Naive thymus-derived CD8-positive, alpha-beta T cell (primary cell): ENCODE data around the gene FOXD4L1. TPM values are rescaled to one million over a fixed set of nuclear protein-coding genes. Genes with fewer than 3 reads are reported as not detected.
A peak's percentile ranks its signal among the peaks of the same experiment; 100 is the strongest.
"Not testable (repeated sequence)": the region's sequence is repeated elsewhere in the genome, so short reads cannot be mapped to it uniquely, and the experiment has no call there.

ENCODE experiments used
- ATAC-seq, 2 donors: fragments of 150-1000 bp; cut with Tn5 transposase in 1 of 2; sonication (Bioruptor Pico), chemical (Tn5 transposase) in 1 of 2; 1 replicate in 1 of 2; 2 replicates in 1 of 2; pipeline ENCODE4 v1.10.0; 2021; ENCODE audit warnings: mild to moderate bottlenecking in 2 of 2, moderate library complexity in 2 of 2
- POLR2A ChIA-PET: fragments of 350-600 bp; sonication (Branson Sonifier 250); formaldehyde crosslinking; loops from one replicate; lab custom pipeline; 2021; ENCODE audit warnings: antibody characterized with exemption; lab: Charles Lee
- DNase-seq, 10 donors: peaks; one replicate each; pipeline versions ENCODE4 v3.0.0 to v3.0.0-alpha.2; 2020 to 2022
- H3K27ac Mint-ChIP-seq, 10 donors: one replicate each; pipeline ENCODE4 v1.8.0; 2020 to 2022; ENCODE audit warnings: mild to moderate bottlenecking in 10 of 10, mixed read lengths in 10 of 10, moderate library complexity in 4 of 10, inconsistent platforms in 1 of 10
- H3K27me3 Mint-ChIP-seq, 5 donors: one replicate each; pipeline ENCODE4 v1.8.0; 2021 to 2022; ENCODE audit warnings: mixed read lengths in 5 of 5
- H3K36me3 Mint-ChIP-seq, 3 donors: one replicate each; pipeline ENCODE4 v1.8.0; 2020 to 2022; ENCODE audit warnings: mixed read lengths in 3 of 3, mild to moderate bottlenecking in 2 of 3, inconsistent platforms in 1 of 3
- H3K4me1 Mint-ChIP-seq, 4 donors: one replicate each; pipeline ENCODE4 v1.8.0; 2021 to 2022; ENCODE audit warnings: mixed read lengths in 4 of 4
- H3K4me3 Mint-ChIP-seq, 10 donors: one replicate each; pipeline ENCODE4 v1.8.0; 2020 to 2022; ENCODE audit warnings: mild to moderate bottlenecking in 10 of 10, mixed read lengths in 10 of 10, moderate library complexity in 6 of 10, inconsistent platforms in 1 of 10
- H3K9me3 Mint-ChIP-seq, 9 donors: one replicate each; pipeline ENCODE4 v1.8.0; 2020 to 2022; ENCODE audit warnings: mixed read lengths in 9 of 9, mild to moderate bottlenecking in 3 of 9, inconsistent platforms in 1 of 9, moderate library complexity in 1 of 9
- polyA plus RNA-seq, 3 donors: library from polyadenylated mRNA; unstranded; fragments of 300-500 nt; fragmentation: Illumina TruSeq; gene quantifications; one replicate each; pipeline ENCODE4 v1.2.3, GENCODE V29; 2021
- total RNA-seq, 8 experiments: library from RNA in 2 of 8; stranded (reverse) in 2 of 8; gene quantifications; one replicate each; pipeline ENCODE4 v1.2.3 and lab custom pipeline; 2021 to 2026

Gene FOXD4L1
- total and polyA plus RNA-seq, 5 experiments from 2014 or later: 0.21 to 0.41 TPM; not detected in 3

DNA sequence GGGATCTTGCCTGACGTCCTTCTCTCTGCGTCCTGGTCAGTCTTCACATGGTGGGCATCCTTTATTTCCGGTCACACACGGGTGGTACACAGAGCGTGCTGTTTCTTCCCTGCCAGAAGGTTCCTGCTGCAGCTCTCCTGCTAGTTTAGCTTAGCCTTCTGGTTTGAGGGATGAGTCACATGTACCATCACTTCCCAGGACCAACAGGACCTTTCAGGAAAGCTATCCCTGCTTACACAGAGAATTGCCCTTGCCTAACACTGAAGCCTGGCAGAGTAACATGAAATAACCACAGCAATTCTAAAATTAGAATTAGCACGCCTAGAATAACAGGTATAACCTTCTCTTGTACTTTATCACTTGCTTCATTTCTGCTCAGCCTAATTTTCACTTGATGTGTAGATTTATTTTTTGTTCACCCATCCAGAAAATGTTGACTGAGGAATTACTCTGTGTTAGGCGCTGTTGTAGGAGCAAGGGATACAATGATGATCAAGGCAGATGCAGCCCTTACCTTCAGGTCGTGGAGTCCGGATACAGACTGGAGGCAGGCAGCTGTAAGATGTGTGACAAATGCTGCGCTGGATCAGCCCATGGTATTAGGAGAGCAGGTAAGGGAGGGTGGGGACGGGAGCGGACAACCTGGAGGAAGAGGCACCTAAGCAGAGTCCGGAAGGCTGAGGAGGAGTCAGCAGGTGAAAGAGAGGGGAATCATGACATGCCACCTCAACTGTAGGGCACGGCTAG lies 9.1 kb downstream of the FOXD4L1 start:
- H3K4me1 Mint-ChIP-seq, POLR2A ChIA-PET, H3K27ac Mint-ChIP-seq, DNase-seq, H3K4me3 Mint-ChIP-seq, H3K9me3 Mint-ChIP-seq, H3K36me3 Mint-ChIP-seq: not testable (repeated sequence)
- ATAC-seq: peak in 1 of 2 donors; percentile 12
- H3K27me3 Mint-ChIP-seq: peaks cover 6 to 26% (median 9%) of the 10 kb centered on the region in 5 donors

DNA sequence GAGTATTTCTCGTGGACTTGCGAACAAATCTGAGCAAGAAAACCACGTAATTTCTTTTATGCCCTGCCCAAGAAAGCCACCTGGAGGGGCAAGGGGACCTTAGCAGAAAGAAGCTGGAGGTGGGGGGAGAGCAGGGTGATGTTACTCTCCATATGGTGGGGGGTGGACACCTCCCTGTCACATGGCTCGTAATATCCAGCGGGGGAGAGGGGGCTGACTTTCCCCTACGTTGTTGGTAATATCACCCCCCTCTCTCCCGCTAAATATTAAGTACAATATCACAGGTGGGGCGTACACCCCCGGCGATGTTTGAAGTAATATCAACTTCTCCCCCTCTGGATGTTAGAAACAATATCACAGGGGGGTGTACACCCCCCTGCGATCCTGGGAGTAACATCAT lies 9.7 kb downstream of the FOXD4L1 start:
- H3K36me3 Mint-ChIP-seq, POLR2A ChIA-PET, H3K4me3 Mint-ChIP-seq, H3K9me3 Mint-ChIP-seq, ATAC-seq, DNase-seq, H3K4me1 Mint-ChIP-seq, H3K27ac Mint-ChIP-seq: not testable (repeated sequence)
- peaks cover 6 to 23% (median 8%) of the 10 kb centered on the region in 5 donors for H3K27me3 Mint-ChIP-seq

DNA sequence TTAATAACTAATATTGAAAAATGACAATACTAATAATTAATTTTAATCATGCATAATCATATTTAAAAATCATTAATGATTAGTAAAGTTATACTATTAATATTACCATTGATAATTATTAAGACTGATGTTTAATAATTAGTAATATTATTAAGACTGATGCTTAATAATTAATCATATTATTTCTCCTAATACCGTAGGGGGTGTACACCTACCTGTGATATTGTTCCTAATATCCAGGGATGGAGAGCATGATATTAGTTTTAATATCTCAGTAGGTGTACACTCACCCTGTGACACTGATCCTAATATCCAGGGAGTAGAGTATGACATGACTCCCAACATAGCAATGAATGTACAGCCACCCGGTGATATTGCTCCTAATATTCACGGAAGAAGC lies 12.4 kb downstream of the FOXD4L1 start:
- H3K27ac Mint-ChIP-seq, H3K4me1 Mint-ChIP-seq, H3K36me3 Mint-ChIP-seq, POLR2A ChIA-PET, H3K9me3 Mint-ChIP-seq, ATAC-seq, DNase-seq, H3K4me3 Mint-ChIP-seq: not testable (repeated sequence)
- H3K27me3 Mint-ChIP-seq: peaks cover 6 to 22% (median 8%) of the 10 kb centered on the region in 5 donors

DNA sequence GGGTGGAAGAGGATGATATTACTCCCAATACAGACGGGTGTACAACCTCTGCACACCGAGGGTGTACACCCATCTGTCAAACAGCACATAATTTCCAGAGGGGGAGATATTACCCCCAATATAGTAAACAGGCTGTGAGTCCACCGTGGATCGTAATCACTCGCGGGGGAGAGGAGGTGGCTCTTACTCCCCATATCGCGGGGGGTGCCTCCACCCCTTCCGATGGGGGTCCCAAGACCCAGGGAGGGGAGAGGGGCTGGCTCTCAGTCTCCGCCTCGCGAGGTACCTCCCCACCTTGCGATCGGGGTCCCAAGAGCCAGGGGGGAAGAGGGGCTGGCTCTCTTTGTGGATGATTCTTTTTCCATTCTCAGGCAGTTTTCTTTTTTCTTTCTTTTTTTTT lies 13.4 kb downstream of the FOXD4L1 start:
- H3K4me3 Mint-ChIP-seq, POLR2A ChIA-PET, H3K9me3 Mint-ChIP-seq, H3K4me1 Mint-ChIP-seq, ATAC-seq, H3K27ac Mint-ChIP-seq, H3K36me3 Mint-ChIP-seq: not testable (repeated sequence)
- H3K27me3 Mint-ChIP-seq: peaks cover 6 to 22% (median 8%) of the 10 kb centered on the region in 5 donors
- DNase-seq: peak in 2 of 10 donors; percentile 12 to 61

DNA sequence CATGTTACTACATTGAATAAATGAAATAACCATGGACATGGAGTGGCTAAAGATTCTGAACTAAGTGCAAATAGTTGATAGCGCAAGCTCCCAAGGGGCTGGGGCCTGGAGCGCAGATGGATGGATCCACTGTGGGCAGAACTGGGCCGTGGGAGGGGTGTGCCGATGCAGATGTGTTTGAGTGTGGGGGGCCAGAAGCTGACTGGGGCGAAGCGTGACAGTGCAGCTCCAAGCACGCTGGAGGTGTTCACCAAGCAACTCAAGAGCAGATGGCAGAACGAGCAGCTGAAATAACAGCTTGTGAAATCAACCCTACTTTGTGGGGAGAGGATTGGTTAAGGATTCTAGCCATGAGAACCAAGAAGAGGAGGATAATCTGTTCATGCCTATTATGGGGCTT lies 17.0 kb downstream of the FOXD4L1 start:
- H3K27ac Mint-ChIP-seq, H3K36me3 Mint-ChIP-seq, H3K4me3 Mint-ChIP-seq, DNase-seq, ATAC-seq, H3K4me1 Mint-ChIP-seq, H3K27me3 Mint-ChIP-seq, POLR2A ChIA-PET, H3K9me3 Mint-ChIP-seq: not testable (repeated sequence)

DNA sequence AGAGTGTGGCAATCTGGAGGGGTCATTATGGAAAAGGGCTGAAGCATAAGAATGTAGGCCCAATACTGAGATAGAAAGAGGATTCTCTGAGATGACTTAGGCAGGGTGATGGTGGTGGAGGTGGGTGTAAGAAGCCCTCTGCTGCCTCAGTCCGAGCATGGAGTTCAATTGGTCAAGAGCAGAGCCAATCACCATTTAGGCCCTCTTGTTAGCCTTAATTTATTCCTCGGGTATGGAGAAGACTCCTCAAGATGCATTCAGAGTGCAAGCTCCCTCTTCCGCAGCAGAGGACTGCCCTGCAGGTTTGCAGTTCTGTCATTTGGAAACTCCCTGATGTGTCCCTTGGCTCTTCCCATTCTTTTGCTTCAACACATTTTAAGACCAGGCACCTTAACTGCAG lies 17.5 kb downstream of the FOXD4L1 start:
- H3K36me3 Mint-ChIP-seq, H3K4me3 Mint-ChIP-seq, H3K4me1 Mint-ChIP-seq, H3K9me3 Mint-ChIP-seq, DNase-seq, POLR2A ChIA-PET, H3K27ac Mint-ChIP-seq, H3K27me3 Mint-ChIP-seq, ATAC-seq: not testable (repeated sequence)

DNA sequence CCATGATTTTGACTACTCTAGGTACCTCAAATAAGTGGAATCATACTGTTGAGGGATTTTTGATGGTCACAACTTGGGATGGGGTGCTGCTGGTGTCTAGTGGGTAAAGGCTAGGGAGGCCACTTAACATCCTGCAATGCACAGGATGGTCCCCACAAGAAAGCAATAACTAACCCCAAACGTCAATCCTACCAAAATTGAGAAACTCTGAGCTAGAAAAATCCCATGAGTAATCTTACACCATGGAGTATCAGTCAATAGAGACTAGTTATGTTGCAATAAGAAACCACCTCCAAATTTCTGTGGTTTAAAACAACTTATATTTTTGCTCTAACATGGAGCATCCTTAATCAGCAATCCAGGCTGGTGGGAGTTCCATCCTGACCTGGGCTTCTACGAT lies 18.6 kb downstream of the FOXD4L1 start:
- H3K9me3 Mint-ChIP-seq, DNase-seq, POLR2A ChIA-PET, H3K36me3 Mint-ChIP-seq, ATAC-seq, H3K27ac Mint-ChIP-seq, H3K4me3 Mint-ChIP-seq, H3K27me3 Mint-ChIP-seq, H3K4me1 Mint-ChIP-seq: not testable (repeated sequence)

DNA sequence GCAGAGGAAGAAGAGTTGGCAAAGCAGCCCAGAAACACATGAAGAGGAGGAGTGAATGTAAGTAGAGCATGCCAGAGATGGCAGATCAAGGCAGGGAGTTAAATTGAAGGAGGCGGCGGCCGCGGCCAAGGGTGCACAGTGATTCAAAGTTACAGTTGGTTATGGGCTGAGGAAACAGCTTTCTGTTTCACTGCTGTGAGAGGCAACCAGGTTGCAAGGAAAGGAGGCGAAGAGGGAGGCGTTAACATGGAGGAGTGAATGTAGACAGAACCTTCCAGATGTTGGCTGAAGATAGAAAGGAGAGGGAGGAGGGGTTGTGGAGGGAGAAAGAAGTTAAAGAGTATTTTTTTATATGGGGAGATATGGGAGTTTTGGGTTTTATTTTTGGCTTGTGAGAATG lies 22.4 kb downstream of the FOXD4L1 start:
- H3K4me3 Mint-ChIP-seq, ATAC-seq, DNase-seq, H3K4me1 Mint-ChIP-seq, POLR2A ChIA-PET, H3K36me3 Mint-ChIP-seq, H3K27ac Mint-ChIP-seq, H3K27me3 Mint-ChIP-seq, H3K9me3 Mint-ChIP-seq: not testable (repeated sequence)

DNA sequence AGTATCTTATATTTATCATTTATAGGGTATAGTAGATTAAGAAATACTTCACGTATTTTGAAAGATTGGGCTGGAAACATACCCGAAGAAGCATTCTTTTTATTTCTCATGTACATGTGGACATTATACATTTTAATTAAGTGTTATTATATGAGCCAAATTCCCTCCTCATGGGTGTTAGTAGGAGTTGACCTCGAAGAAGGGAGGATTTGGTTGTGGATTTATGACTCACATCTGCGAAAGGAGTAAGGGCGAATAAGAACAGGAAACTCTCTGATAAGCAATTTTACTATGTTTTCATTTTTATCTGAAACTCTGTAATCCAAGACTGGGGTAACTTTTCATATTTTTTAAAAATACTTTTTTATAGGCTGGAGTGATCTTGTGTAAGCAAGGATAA lies 23.0 kb downstream of the FOXD4L1 start:
- POLR2A ChIA-PET, H3K4me3 Mint-ChIP-seq, H3K9me3 Mint-ChIP-seq, H3K27ac Mint-ChIP-seq, H3K36me3 Mint-ChIP-seq, DNase-seq, H3K27me3 Mint-ChIP-seq, ATAC-seq, H3K4me1 Mint-ChIP-seq: not testable (repeated sequence)

DNA sequence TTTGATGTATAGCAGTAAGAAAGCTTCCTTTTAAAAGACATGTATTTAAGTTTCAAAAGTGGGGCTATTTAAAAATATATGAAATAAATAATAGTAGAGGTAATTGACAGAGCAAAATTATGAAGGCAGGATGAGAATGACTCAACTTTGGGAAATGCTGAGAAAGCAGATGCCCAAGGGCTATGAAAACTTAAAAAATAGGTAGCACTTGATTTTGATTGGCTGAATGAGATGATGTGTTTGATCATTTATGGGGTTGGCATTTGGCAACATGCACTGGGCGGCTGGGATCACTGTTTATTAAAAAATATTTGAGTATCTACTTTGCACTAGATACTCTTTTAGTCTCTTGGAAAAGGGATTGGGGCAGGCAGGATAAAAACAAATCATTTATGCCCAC lies 26.5 kb downstream of the FOXD4L1 start:
- H3K4me1 Mint-ChIP-seq, H3K27ac Mint-ChIP-seq, H3K27me3 Mint-ChIP-seq, H3K4me3 Mint-ChIP-seq, DNase-seq, H3K36me3 Mint-ChIP-seq, POLR2A ChIA-PET, ATAC-seq, H3K9me3 Mint-ChIP-seq: not testable (repeated sequence)

DNA sequence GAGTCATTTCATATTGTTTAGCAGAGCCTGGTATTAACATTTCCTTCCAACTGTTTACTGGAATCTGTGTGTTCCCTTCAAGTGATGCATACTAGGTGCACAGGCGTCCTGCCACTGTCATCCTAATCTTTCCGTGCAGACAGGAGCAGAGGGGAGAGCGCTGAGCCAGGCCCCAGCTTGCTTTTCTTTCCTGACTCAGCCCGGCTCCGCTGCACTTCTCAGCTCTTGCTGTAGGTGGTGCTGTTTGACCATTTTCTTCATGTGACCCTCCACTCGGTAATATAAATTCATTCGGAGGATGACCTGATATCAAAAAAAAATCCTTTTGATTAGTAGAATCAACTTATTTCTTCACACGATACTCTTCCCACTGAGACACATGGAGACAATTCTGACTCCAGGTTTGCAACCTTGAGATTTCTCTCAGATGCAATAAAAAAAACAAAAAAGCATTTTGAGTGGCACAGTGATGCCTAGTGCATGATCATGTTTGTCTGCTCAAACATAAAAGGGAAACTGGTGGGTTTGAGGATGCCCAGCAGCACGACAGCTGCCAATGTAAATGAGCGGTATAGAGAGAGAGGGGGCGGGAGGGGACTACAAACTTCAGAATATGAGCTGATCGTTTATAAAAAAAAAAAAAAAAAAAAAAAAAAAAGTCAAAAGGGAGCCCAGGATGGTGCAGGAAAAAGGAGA lies 29.0 kb downstream of the FOXD4L1 start:
- ATAC-seq: peak; percentile 82 to 96
- H3K27me3 Mint-ChIP-seq, POLR2A ChIA-PET, H3K27ac Mint-ChIP-seq, H3K9me3 Mint-ChIP-seq, H3K36me3 Mint-ChIP-seq, H3K4me3 Mint-ChIP-seq, H3K4me1 Mint-ChIP-seq: not testable (repeated sequence)
- DNase-seq: peak in 3 of 10 donors; percentile 46 to 55 (median 47)

DNA sequence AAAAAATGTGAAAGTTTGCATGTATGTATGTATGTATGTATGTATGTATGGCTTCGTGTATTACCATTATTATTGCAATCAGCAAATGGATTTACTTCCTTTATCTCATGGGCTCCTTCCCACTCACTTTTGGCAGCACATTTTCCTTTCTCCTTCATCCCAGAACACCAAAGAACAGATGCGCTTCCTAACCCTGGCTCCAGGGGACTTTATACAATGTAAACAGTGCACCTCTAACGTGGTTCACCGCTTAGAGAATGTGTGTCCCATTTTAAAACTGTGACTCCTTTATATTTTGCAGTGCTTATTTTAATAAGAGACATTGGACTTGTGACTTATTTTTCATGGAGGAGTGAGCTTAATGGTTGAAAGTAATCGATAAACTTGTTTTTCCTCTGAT lies 29.7 kb downstream of the FOXD4L1 start:
- not testable (repeated sequence) for H3K36me3 Mint-ChIP-seq, H3K27ac Mint-ChIP-seq

DNA sequence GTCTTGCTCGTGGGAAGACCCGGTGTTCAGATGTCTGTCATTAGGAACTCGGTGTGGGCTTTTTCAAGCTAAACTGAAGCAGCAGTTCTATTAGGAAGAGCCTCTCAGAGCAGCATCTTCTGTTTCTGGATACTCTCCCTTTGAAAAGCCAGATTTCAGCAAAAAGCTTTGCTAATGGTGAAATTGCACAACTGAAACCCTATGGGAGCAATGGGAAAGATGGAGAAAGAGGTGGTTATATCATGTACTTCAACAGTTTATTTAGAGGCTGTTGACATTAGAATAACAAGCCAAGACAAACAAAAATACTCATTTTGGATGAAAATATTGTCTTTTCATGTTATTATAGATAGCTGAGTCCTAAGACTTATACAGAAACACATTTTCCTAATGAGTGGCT lies 30.4 kb downstream of the FOXD4L1 start:
- ATAC-seq, H3K4me1 Mint-ChIP-seq, H3K4me3 Mint-ChIP-seq, POLR2A ChIA-PET, H3K9me3 Mint-ChIP-seq, H3K27ac Mint-ChIP-seq, H3K27me3 Mint-ChIP-seq, DNase-seq, H3K36me3 Mint-ChIP-seq: not testable (repeated sequence)

More for the DNA sequence above, 29.7 kb downstream of the FOXD4L1 start:
- H3K9me3 Mint-ChIP-seq, POLR2A ChIA-PET, DNase-seq, H3K4me3 Mint-ChIP-seq, H3K27me3 Mint-ChIP-seq, ATAC-seq, H3K4me1 Mint-ChIP-seq: not testable (repeated sequence)
